HG03521 (cell line): ENCODE results near the gene NOP53.
"Not testable (repeated sequence)": the region's sequence is repeated elsewhere in the genome, so short reads cannot be mapped to it uniquely, and the experiment has no call there.

Source experiments
- ATAC-seq: cut with Tn5 transposase; IDR thresholded peaks from one replicate; pipeline ENCODE4 v1.9.1; 2021; ENCODE audit warnings: mild to moderate bottlenecking, moderate library complexity; ENCODE audit not compliant: unreplicated experiment

NOP53 gene

DNA sequence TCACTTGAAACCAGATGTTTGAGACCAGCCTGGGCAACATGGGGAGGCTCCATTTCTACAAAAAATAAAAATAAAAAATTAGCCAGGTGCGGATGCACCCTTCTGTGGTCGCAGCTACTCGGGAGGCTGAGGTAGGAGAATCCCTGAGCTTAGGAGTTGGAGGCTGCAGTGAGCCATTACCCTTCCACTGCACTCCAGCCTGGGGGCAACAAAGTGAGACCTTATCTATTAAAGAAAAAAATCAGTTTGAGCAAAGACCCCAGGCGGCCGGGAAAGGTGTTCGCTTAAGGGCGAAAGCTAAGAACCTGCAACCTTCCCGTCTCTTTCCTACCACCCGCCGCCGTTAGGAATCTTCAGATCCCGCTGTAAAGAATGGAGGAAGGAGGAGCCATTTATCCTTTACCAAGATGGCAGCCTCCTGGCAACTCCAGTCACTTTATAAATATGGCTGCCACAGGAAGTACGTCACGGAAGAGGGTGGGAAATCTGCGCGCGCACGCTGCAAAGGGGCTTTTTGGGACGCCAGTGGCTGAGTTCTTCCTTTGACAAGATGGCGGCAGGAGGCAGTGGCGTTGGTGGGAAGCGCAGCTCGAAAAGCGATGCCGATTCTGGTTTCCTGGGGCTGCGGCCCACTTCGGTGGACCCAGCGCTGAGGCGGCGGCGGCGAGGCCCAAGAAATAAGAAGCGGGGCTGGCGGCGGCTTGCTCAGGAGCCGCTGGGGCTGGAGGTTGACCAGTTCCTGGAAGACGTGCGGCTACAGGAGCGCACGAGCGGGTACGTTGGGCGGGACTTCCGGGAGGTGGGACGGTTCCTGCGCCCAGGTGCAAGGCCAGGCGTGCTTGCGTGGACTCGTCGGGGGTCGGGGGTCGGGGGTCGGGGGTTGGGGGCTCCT, at the start of gene NOP53:
Gene NOP53, plus strand, starts transcription at position 537 of the 892 bp plus-strand sequence. Its CDS starts 14 bp downstream, at position 551.
- ATAC-seq: peak; percentile 53

- ATAC-seq: no peak
Measured at GRCh38 chr19:47696635-47697034, 48.7 kb upstream of the NOP53 start.

DNA sequence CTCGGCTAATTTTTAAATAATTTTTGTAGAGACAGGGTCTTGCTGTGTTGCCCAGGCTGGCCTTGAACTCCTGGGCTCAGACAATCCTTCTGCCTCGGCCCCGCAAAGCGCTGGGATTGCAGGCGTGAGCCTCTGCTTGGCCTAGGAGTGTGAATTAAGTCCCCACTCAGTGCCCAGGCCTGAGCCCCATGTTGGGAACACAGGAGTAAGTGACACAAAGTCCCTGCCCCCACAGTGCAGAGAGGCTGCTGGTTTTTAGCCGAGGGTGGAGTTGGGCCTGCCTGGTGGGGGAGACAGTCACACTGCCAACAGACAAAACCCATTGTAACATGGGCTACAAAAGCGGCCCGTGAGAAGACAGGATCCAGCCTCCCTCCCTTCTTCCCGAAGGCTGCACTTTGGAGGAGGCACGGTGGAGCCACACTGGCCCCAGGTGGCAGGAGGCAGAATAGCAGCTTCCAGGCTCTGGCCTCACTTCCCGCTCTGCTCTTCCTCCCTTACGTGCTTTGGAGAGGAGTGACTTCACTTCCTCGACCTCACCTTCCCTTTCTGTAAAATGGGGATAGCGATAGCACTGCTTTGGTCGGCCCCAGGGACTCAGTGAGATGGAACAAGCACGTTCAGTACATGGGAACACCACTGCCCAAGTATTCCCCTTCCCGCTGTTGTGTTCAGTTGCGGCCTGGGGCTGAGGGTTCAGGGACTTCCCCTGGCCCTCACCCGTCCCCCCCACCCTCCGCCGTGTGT, 47.3 kb upstream of the NOP53 start:
- ATAC-seq: no peak

- ATAC-seq: no peak
Measured at GRCh38 chr19:47698631-47699359, 46.6 kb upstream of the NOP53 start.

GRCh38 chr19:47699360-47699917, 45.9 kb upstream of the NOP53 start:
- no peak for ATAC-seq

DNA sequence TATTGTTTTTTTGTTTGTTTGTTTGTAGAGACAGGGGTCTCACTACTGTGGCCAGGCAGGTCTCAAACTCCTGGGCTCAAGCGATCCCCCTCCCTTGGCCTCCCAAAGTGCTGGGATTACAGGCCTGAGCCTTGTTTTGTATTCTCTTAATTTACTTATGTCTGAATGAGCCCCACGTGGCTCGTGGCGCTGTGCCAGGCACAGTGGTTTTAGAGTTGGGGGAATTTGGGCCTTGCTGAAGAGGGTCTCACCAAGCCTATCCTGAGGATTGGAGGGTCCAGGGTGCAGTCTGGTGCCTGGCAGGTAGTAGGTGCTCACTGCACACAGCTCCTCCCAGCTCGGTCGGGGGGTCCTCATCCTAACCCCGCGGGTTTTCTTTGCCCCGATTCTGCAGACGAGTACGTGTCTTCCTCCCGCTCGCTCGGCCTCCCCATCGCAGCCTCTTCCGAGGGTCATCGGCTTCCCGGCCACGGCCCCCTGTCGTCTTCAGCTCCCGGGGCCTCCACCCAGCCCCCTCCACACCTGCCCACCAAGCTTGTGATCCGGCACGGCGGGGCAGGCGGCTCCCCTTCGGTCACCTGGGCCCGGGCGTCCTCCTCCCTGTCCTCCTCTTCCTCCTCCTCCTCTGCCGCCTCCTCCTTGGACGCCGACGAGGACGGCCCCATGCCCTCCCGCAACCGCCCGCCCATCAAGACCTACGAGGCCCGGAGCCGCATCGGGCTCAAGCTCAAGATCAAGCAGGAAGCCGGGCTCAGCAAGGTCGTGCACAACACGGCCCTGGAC, 44.2 kb upstream of the NOP53 start:
- ATAC-seq: no peak

DNA sequence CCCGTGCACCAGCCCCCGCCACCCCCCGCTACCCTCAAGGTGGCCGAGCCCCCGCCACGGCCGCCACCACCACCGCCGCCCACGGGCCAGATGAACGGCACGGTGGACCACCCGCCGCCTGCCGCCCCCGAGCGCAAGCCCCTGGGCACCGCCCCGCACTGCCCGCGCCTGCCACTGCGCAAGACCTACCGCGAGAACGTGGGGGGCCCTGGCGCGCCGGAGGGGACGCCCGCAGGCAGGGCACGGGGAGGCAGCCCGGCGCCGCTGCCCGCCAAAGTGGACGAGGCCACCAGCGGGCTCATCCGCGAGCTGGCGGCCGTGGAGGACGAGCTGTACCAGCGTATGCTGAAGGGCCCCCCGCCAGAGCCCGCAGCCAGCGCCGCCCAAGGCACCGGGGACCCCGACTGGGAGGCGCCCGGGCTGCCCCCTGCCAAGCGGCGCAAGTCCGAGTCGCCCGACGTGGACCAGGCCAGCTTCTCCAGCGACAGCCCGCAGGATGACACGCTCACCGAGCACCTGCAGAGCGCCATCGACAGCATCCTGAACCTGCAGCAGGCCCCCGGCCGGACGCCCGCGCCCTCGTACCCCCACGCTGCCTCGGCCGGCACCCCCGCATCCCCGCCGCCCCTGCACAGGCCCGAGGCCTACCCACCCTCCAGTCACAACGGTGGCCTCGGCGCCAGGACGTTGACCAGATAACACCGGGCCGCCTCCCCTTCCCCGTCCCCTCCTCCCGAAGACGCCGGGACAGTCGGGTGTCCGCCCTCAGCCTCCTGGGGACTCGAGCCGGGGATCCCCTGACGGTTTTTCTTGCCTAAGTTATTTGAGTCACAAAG, 43.4 kb upstream of the NOP53 start:
- ATAC-seq: no peak

DNA sequence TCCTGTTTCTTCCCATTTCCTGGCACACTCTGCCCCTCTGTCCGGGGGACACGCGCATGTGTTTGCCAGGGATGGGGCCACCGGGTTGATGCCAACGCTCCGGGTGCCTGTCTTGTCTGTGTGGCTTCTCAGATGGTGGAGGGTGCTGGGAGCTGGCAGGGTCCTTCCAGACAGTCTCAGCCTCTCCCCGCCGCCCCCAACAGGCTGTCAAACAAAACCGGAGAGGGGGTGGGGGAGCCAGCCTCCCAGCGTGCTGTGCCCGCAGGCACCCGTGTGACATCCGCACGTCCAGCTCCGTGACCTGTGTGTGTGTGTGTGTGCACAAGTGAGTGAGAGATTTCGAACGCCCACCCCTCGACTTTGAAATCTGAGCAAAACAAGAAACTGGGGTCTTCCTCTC, 42.7 kb upstream of the NOP53 start:
- ATAC-seq: no peak

DNA sequence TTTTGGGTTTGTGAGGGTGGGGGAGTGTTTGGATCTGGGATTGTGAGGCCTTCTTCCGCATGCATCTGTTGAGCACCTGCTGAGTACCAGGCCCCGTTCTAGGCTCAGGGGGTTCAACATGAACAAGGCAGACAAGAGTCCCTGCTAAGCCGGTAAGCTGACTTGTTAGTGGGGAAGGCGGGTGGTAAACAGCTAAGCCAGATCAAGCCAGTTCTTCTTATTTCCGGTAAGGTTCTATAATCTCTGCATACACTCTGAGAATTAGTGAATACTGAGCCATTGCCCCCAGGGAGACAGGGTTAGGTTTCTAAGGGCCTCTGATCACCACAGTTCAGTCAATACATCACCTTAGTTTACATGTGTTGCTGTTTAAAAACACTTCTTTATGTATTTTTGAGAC, 42.0 kb upstream of the NOP53 start:
- no peak for ATAC-seq

GRCh38 chr19:47704024-47704423, 41.3 kb upstream of the NOP53 start:
- no peak for ATAC-seq

DNA sequence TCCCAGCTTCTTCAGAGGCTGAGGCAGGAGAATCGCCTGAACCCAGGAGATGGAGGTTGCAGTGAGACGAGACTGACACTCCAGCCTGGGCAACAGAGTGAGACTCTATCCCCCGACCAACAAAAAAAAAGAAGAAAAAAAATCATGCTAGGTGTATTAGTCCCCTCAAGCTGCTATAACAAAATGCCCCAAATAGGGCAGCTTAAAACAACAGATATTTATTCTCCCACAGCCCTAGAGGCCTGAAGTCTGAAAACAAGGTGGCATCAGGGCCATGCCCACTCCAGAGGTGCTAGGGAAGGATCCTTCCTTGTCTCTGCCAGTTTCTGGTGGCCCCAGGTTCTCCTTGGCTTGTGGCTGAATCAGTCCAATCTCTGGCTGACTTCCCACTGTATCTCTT, 40.7 kb upstream of the NOP53 start:
- ATAC-seq: no peak

DNA sequence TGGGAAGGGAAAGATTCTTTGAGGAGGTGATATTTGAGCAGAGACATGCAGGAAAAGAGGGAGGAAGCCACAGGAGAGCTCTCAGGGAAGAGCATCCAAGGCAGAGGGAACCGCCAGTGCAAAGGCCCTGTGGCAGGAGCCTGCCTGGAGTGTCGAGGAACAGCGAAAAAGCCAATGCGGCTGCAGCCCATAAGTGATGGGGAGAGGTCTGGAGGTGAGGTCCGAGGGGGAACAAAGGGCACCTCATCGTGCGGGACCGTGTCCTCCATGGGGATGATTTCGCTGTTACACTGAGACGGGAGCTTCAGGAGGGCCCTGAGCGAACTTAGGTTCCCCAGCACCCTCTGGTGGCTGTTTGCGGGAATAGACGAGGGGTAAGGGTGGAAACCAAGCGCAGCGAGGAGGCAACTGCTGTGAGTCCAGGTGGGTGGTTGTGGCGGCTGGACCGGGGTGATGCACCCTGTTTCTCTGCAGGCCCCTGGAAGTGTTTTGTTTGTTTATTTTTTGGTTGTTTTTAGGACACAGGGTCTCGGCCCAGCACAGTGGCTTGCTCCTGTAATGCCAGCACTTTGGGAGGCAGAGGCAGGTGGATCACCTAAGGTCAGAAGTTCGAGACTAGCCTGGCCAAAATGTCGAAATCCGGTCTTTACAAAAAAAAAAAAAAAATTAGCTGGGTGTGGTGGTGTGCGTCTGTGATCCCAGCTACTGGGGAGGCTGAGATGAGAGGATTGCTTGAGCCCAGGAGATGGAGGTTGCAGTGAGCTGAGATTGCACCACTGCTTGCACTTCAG, 38.0 kb upstream of the NOP53 start:
- ATAC-seq: no peak

DNA sequence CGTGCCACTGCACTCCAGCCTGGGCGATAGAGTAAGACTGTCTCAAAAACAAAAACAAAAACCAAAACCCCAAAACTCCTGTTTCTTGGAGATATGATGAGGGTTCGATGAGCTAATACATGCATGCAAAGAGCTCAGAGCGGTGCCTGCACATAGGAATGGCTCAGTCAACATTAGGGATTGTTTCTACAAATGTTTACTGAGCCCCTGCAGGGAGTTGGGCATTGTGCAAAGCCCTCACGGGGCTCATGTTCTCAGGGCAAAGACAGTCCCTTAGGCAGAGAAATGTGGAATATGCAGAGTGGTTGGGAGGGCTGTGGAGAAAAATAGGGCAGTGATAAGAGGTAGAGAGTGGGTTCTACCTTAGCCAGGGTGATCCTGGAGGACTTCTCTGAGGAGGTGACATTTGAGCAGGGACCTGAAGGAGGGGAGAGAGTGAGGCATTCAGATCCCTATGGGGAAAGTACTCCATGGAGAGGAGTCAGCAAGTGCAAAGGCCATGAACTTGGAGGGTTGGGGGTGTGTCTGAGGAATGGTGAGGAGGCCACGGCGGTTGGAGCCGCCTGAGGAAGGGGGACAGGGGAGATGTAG, 33.6 kb upstream of the NOP53 start:
- ATAC-seq: no peak

DNA sequence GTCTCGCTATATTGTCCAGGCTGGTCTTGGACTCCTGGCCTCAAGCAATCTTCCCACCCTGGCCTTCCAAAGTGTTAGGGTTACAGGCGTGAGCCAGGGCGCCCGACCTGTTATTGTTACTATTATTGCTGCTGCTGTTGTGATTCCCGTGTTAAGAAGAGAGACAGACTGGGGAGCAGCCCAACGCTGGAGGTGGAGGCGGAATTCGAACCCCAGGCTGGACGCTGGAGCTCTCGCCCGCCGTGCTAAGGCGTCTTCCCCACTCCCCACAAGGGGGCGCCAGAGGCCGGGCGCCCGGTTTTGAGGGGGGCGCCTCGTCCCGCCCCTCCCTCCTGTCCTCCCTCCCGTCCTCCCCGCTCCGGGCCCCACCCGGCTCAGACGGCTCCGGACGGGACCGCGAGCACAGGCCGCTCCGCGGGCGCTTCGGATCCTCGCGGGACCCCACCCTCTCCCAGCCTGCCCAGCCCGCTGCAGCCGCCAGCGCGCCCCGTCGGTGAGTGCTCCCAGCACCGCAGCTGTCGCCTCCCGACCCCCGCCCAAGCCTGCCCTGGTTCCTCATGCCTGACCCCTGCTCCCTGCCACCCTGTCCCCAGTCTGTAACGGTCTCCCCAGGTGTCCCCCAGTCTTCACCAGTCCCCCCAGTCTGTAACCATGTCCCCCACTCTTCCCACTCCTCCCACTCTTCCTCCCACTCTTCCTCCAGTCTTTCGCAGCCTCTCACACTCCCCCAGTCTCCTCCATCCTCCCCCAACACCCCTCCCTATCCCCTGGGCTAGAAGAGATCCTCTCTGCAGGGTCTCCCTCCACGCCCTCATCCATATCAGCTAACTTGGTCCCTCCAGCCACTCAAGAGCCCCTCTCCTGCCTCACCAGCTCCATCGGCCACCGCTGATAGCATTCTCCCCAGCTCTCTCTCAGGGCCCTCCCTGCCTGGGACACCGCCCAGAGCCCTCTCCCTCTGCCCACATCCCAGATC, 32.0 kb upstream of the NOP53 start, which contains the start of gene EHD2:
Gene EHD2, plus strand, starts transcription at position 377 of the 976 bp plus-strand sequence. CDS start 3,191 bp downstream, outside the sequence.
- ATAC-seq: no peak

DNA sequence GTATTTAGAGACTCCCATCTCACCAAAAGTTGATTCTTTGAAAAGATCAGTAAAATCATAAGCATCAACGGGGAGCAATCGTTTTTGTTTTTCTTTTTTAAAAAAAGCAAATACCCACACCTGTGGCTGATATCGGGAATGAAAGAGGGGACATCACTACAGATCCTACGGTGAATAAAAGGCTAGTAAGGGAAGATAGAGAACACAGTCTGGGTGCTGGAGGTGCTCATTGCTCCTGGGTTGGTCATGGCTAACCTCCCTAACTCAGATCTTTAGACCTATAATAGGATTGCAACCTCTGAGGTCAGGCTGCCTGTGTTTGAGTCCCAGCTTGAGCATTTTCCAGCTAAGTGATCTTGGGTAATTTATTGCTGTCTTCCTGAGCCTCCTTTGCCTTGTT, 31.0 kb upstream of the NOP53 start:
- no peak for ATAC-seq

DNA sequence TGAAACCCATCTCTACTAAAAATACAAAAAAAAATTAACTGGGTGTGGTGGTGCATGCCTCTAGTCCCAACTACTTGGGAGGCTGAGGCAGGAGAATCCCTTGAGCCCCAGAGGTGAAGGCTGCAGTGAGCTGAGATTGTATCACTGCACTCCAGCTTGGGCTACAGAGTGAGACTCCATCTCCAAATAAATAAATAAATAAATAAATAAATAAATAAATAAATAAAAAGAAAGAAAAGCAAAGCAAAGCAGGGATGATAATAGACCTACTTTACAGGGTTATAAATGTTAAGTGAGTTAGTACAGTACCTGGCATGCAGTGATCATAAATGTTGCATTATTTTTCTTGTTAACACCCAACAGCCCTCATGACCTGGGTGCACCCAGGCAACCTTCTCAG, 30.5 kb upstream of the NOP53 start:
- ATAC-seq: not testable (repeated sequence)
